ENCODE data around the gene LRRC4.
A peak's percentile ranks its signal among the peaks of the same experiment; 100 is the strongest.

LRRC4 gene

DNA sequence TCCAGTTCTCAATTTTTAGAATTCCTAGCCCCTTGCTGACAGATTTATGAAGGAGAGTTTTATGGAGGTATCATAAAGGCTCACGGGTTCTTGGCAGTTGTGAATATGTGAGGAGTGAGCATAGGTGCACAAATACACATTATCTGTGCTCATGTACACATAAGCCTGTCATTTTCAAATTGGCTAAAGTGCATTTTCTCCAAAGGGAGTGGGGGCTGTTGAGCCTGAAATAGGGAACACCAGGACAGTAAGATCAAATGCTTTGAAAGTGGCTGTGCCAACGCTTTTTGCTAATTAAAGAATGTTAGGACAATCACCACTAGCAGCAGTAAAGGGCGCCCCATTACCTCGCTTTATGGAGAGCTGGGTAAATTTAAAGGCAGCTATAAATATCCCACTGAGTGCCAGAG, 8.3 kb upstream of the LRRC4 start:
- no peak for DNase-seq
- Mint-ChIP-seq H3K27ac (no peak overlapping the region), H3K27me3 (ENCODE audit: low read depth, poor library complexity) (peaks cover under 1% of the 10 kb centered on the region), H3K9me3 (no peaks in the 10 kb centered on the region), H3K36me3 (ENCODE audit: low read depth) (no peaks in the 10 kb centered on the region), H3K4me3 (no peak overlapping the region), H3K4me1 (peaks cover 31% of the 10 kb centered on the region)
- no peak for TF ChIP-seq CTCF (IDR thresholded peaks at IDR 0.05)

- no peaks in the 10 kb centered on the region for H3K9me3 Mint-ChIP-seq
- H3K36me3 Mint-ChIP-seq (ENCODE audit: low read depth): no peaks in the 10 kb centered on the region
- TF ChIP-seq CTCF (IDR thresholded peaks at IDR 0.05): no peak
- peaks cover 28% of the 10 kb centered on the region for H3K4me1 Mint-ChIP-seq
- H3K27ac Mint-ChIP-seq: no peak overlapping the region
- no peak overlapping the region for H3K4me3 Mint-ChIP-seq
- DNase-seq: no peak
- peaks cover 11% of the 10 kb centered on the region for H3K27me3 Mint-ChIP-seq (ENCODE audit: low read depth, poor library complexity)
Measured at GRCh38 chr7:128037880-128038619, 6.8 kb upstream of the LRRC4 start.

GRCh38 chr7:128037081-128037480, 5.8 kb upstream of the LRRC4 start:
- Mint-ChIP-seq H3K36me3 (ENCODE audit: low read depth) (no peaks in the 10 kb centered on the region), H3K27me3 (ENCODE audit: low read depth, poor library complexity) (peaks cover 15% of the 10 kb centered on the region), H3K4me3 (no peak overlapping the region), H3K4me1 (peaks cover 28% of the 10 kb centered on the region), H3K27ac (no peak overlapping the region), H3K9me3 (no peaks in the 10 kb centered on the region)
- no peak for TF ChIP-seq CTCF (IDR thresholded peaks at IDR 0.05)
- no peak for DNase-seq

GRCh38 chr7:128036226-128036940, 5.1 kb upstream of the LRRC4 start:
- TF ChIP-seq CTCF (IDR thresholded peaks at IDR 0.05): no peak
- no peak overlapping the region for H3K27ac Mint-ChIP-seq
- H3K4me1 Mint-ChIP-seq: peaks cover 28% of the 10 kb centered on the region
- H3K9me3 Mint-ChIP-seq: no peaks in the 10 kb centered on the region
- no peak for DNase-seq
- H3K4me3 Mint-ChIP-seq: no peak overlapping the region
- H3K36me3 Mint-ChIP-seq (ENCODE audit: low read depth): no peaks in the 10 kb centered on the region
- peaks cover 15% of the 10 kb centered on the region for H3K27me3 Mint-ChIP-seq (ENCODE audit: low read depth, poor library complexity)

DNA sequence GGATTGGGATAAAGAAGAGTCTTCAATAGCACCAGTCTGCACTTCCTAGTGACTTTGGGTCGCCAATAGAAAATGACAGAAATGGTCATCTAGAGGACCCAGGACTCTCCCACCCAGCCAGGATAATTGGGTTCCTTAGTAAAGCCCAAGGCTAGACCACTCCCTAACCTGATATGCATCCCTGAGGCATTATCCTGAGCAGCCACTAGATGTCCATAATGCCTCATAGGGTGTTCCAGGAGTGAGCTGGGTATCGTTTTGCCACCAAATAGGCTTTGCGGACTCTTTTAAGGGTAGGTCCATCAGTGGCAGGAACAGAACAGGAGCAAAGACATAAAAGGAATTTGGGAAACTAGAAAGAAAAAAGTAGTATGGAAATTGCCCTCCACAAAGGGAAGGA, 4.5 kb upstream of the LRRC4 start:
- H3K27ac Mint-ChIP-seq: no peak overlapping the region
- DNase-seq: no peak
- H3K36me3 Mint-ChIP-seq (ENCODE audit: low read depth): no peaks in the 10 kb centered on the region
- no peak overlapping the region for H3K4me3 Mint-ChIP-seq
- H3K27me3 Mint-ChIP-seq (ENCODE audit: low read depth, poor library complexity): peaks cover 16% of the 10 kb centered on the region
- TF ChIP-seq CTCF (IDR thresholded peaks at IDR 0.05): peak; percentile 59
- H3K4me1 Mint-ChIP-seq: peaks cover 27% of the 10 kb centered on the region
- H3K9me3 Mint-ChIP-seq: no peaks in the 10 kb centered on the region
